ENCODE data around the gene CLCN3.

Gene CLCN3

DNA sequence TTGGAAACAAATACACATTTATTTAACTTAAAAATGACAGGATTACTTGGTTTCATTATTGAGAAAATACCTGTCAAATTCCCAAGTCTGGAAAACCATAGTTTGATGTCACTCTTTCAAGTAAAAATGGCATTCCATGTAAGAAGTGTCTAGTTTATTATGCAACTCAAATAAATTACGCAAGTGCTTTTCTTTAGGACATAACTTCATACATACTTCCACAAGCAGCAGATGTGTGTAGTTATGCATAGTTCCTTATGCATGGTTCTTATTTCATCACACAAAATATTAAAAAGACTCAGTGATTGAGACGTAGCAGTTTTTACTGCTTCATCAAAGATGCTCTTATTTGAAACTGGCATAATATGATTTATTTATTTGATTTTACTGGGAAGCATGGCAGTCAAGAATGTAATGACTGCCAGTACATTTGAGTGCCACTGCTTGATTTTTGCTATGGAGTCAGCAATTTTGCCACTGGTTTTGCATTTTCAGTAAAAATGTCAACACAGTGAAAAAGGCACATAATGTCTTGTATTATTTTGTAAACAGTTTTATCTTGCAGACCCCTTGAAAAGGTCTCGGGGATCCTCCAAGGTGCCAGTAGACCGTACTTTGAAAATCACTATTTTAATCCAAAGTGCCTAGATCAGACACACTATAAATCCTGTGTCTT is 62.1 kb downstream of the CLCN3 start:
- H3K4me3 ChIP-seq (ENCODE audit: low read depth, low read length), result no peak overlapping the region
- TF ChIP-seq, protein P1, sequence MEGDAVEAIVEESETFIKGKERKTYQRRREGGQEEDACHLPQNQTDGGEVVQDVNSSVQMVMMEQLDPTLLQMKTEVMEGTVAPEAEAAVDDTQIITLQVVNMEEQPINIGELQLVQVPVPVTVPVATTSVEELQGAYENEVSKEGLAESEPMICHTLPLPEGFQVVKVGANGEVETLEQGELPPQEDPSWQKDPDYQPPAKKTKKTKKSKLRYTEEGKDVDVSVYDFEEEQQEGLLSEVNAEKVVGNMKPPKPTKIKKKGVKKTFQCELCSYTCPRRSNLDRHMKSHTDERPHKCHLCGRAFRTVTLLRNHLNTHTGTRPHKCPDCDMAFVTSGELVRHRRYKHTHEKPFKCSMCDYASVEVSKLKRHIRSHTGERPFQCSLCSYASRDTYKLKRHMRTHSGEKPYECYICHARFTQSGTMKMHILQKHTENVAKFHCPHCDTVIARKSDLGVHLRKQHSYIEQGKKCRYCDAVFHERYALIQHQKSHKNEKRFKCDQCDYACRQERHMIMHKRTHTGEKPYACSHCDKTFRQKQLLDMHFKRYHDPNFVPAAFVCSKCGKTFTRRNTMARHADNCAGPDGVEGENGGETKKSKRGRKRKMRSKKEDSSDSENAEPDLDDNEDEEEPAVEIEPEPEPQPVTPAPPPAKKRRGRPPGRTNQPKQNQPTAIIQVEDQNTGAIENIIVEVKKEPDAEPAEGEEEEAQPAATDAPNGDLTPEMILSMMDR (IDR thresholded peaks at IDR 0.05; ENCODE audit: low read depth, low read length, missing control alignments), result no peak
- DNase-seq, result no peak
- H3K27me3 ChIP-seq (replicated peaks), result no peaks in the 10 kb centered on the region
- H3K27ac ChIP-seq, result no peak overlapping the region
- in situ Hi-C loops (cut with HindIII; ENCODE audit: low pct_ligation_motif_present, low sequenced_read_pairs), result no loop called here
- no peaks in the 10 kb centered on the region for H3K36me3 ChIP-seq (replicated peaks)

DNA sequence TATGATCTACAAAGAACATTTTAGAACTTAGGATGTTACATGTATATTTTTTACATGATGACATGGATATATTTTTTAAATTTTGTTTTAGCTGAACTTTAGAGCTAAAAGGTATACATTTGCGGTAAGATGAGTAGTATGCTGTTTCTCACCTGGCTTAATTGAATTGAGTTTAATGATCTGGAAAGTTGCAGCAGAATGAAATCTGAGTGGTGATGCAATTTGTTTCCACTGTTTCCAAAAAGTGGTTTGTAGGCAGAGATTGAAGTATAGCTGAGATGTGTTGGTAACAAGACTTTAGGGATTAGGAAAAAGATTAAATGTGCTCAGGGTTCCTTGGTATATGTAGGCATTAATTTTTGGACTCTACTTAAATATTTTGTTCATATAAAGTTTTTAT is 69.3 kb downstream of the CLCN3 start:
- TF ChIP-seq, protein P1 (IDR thresholded peaks at IDR 0.05; ENCODE audit: low read depth, low read length, missing control alignments), result no peak
- Histone ChIP-seq H3K27me3 (replicated peaks) (no peaks in the 10 kb centered on the region), H3K36me3 (replicated peaks) (peaks cover 2% of the 10 kb centered on the region), H3K27ac (no peak overlapping the region), H3K4me3 (ENCODE audit: low read depth, low read length) (no peak overlapping the region)
- no peak for DNase-seq
- in situ Hi-C loops (cut with HindIII; ENCODE audit: low pct_ligation_motif_present, low sequenced_read_pairs), result no loop called here

DNA sequence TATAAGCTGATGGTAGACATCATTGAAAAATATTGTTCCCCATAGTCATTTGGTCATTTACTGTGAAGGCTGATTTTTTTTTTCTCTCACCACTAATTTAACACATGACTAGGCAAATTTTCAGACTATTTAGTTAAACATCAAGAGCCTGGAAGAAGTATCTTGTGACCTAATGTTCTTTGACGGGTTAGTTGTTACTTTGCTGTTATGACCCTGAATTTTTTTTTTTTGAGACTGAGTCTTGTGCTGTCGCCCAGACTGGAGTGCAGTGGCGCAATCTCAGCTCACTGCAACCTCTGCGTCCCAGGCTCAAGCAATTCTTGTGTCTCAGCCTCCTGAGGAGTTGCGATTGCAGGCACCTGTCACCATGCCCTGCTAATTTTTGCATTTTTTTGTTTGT is 70.4 kb downstream of the CLCN3 start:
- H3K36me3 ChIP-seq (replicated peaks), result peaks cover 2% of the 10 kb centered on the region
- no peaks in the 10 kb centered on the region for H3K27me3 ChIP-seq (replicated peaks)
- TF ChIP-seq, protein P1 (IDR thresholded peaks at IDR 0.05; ENCODE audit: low read depth, low read length, missing control alignments), result no peak
- DNase-seq, result no peak
- H3K4me3 ChIP-seq (ENCODE audit: low read depth, low read length), result no peak overlapping the region
- in situ Hi-C loops (cut with HindIII; ENCODE audit: low pct_ligation_motif_present, low sequenced_read_pairs), result no loop called here
- no peak overlapping the region for H3K27ac ChIP-seq

DNA sequence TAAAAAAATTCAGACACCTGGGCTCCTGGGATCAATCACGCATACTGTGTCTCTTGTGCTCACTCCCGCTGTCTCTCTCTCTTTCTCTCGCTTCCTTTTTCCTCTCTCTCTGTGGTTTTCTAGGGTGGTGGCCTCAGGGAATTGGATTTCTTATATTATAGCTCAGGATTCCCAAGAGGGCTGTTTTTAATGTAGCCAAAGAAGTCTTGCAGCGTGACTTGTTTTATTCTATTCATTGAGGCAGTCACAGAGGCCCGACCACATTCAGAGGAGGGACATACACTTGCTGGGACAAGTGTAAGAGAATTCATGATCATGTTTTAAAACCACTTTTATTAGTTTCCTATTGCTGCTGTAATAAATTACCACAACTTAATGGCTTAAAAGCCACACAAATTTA is 78.0 kb downstream of the CLCN3 start:
- no peaks in the 10 kb centered on the region for H3K36me3 ChIP-seq (replicated peaks)
- no peak for DNase-seq
- TF ChIP-seq, protein P1 (IDR thresholded peaks at IDR 0.05; ENCODE audit: low read depth, low read length, missing control alignments), result no peak
- H3K4me3 ChIP-seq (ENCODE audit: low read depth, low read length), result no peak overlapping the region
- no peaks in the 10 kb centered on the region for H3K27me3 ChIP-seq (replicated peaks)
- in situ Hi-C loops (cut with HindIII; ENCODE audit: low pct_ligation_motif_present, low sequenced_read_pairs), result no loop called here
- H3K27ac ChIP-seq, result no peak overlapping the region

DNA sequence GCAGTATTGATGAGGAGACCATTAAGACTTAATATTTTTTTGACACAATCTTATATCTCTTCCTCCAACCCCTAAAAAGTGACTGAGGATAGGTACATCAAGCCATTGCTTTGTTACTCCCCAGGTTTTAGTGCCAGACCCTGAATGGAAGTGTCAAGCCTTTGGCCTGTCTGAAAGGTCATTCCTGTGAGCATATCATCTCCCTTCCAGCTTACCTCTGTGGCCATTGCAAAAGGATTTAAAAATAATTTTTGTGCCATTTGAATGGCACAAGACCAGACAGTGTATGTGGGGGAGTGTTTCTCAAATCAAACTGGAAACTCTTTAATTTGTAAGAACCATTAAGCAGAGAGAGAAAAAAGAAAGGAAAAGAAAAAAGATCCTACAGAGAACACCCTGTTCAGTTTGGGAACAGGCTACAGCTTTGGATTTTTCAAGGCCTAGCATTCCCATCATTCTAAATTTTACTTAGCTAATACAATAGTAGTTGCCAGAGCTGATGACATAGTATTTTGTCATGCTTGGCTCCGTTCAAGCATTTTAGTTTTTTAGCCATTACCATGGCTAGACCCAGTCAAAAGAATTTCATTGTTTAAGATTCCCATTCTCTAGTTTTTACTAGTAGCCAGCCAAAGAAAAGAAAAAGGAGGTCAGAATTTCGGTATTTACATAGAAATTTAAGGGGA is 87.7 kb downstream of the CLCN3 start:
- TF ChIP-seq, protein P1 (IDR thresholded peaks at IDR 0.05; ENCODE audit: low read depth, low read length, missing control alignments), result no peak
- in situ Hi-C loops (cut with HindIII; ENCODE audit: low pct_ligation_motif_present, low sequenced_read_pairs), result no loop called here
- DNase-seq, result no peak
- Histone ChIP-seq H3K27ac (no peak overlapping the region), H3K27me3 (replicated peaks) (no peaks in the 10 kb centered on the region), H3K4me3 (ENCODE audit: low read depth, low read length) (no peak overlapping the region), H3K36me3 (replicated peaks) (peaks cover under 1% of the 10 kb centered on the region)
